Endodermal cell (in vitro differentiated cells): ENCODE results near the gene GLRX3. TPM values are rescaled to one million over a fixed set of nuclear protein-coding genes. Genes with fewer than 3 reads are reported as not detected.
"Not testable (repeated sequence)": the region's sequence is repeated elsewhere in the genome, so short reads cannot be mapped to it uniquely, and the experiment has no call there.

Experiments used
- DNase-seq: peaks from one replicate; pipeline ENCODE4 v3.0.0-alpha.2; 2017
- H3K27ac ChIP-seq: 2 replicates; pipeline ENCODE4 v1.5.1; 2013; ENCODE audit warnings: mild to moderate bottlenecking, low read depth, low read length, moderate library complexity
- H3K27me3 ChIP-seq: 2 replicates; pipeline ENCODE4 v1.6.1; 2013; ENCODE audit warnings: mild to moderate bottlenecking, low read length, moderate library complexity; ENCODE audit not compliant: insufficient read depth, control insufficient read depth, poor library complexity, severe bottlenecking
- H3K36me3 ChIP-seq: 2 replicates; pipeline ENCODE4 v1.7.0; 2013; ENCODE audit warnings: mild to moderate bottlenecking, low read length, moderate library complexity; ENCODE audit not compliant: control insufficient read depth, insufficient read depth
- H3K4me1 ChIP-seq: one replicate; pipeline ENCODE4 v1.7.0; 2013; ENCODE audit warnings: low read length; ENCODE audit not compliant: control insufficient read depth, insufficient read depth
- H3K4me3 ChIP-seq: 2 replicates; pipeline ENCODE4 v1.5.1; 2013; ENCODE audit warnings: mild to moderate bottlenecking, low read length, moderate library complexity
- H3K9ac ChIP-seq: 2 replicates; pipeline ENCODE4 v1.6.1; 2013; ENCODE audit warnings: mild to moderate bottlenecking, low read length, moderate library complexity; ENCODE audit not compliant: poor library complexity, severe bottlenecking; ENCODE audit errors: extremely low read depth
- H3K9me3 ChIP-seq: 2 replicates; pipeline ENCODE4 v1.6.1; 2013; ENCODE audit warnings: mild to moderate bottlenecking, low read length, moderate library complexity; ENCODE audit not compliant: control insufficient read depth
- H3K27ac Mint-ChIP-seq: 2 replicates; pipeline ENCODE4 v1.8.0; 2020; ENCODE audit warnings: mixed read lengths
- H3K27me3 Mint-ChIP-seq: 2 replicates; pipeline ENCODE4 v1.8.0; 2021; ENCODE audit warnings: mild to moderate bottlenecking, mixed read lengths; ENCODE audit not compliant: insufficient read depth
- H3K36me3 Mint-ChIP-seq: 2 replicates; pipeline ENCODE4 v1.8.0; 2020; ENCODE audit warnings: low read depth, mixed read lengths
- H3K4me1 Mint-ChIP-seq: 2 replicates; pipeline ENCODE4 v1.8.0; 2020; ENCODE audit warnings: mixed read lengths
- H3K4me3 Mint-ChIP-seq: 2 replicates; pipeline ENCODE4 v1.8.0; 2020; ENCODE audit warnings: mild to moderate bottlenecking, moderate library complexity, mixed read lengths
- H3K9me3 Mint-ChIP-seq: 2 replicates; pipeline ENCODE4 v1.8.0; 2020; ENCODE audit warnings: mild to moderate bottlenecking, mixed read lengths
- CTCF ChIP-seq: fragments of 200-600 bp; sonication (generic); conservative IDR thresholded peaks from 2 replicates; pipeline ENCODE4 v1.5.0; 2021; ENCODE audit warnings: antibody characterized with exemption, mild to moderate bottlenecking
- WGBS, 2 experiments: methylation state at CpG; one replicate each; pipeline versions ENCODE4 v1.1.5 to v1.1.7; 2013; ENCODE audit warnings: missing lambda C conversion rate in 2 of 2, mixed read lengths in 1 of 2; ENCODE audit not compliant: insufficient coverage in 1 of 2, insufficient read length in 1 of 2; 5-methylcytosine and 5-hydroxymethylcytosine counted together
- total RNA-seq, 2 donors: library from RNA; stranded (reverse); fragmentation: NEBNext Ultra II Directional in 1 of 2; extraction: Animal tissue kit (Norgen Biotek cat#: 25700) in 1 of 2; gene quantifications; 2 replicates in 1 of 2; 3 replicates in 1 of 2; pipeline ENCODE4 v1.2.1, GENCODE V29; 2021

Gene GLRX3
- total RNA-seq, 2 donors from 2014 or later = 119 to 123 TPM

- Histone ChIP-seq H3K9me3 (peaks cover 12% of the 10 kb centered on the region), H3K27me3 (no peaks in the 10 kb centered on the region), H3K4me1 (peaks cover 6% of the 10 kb centered on the region), H3K9ac (peak overlapping the region; percentile 55), H3K36me3 (no peaks in the 10 kb centered on the region), H3K27ac (peak overlapping the region; percentile 76), H3K4me3 (peak overlapping the region; percentile 96)
- H3K4me3 Mint-ChIP-seq = peak overlapping the region; percentile 81
- peaks cover 9% of the 10 kb centered on the region for H3K27me3 Mint-ChIP-seq
- DNase-seq = no peak
- H3K27ac Mint-ChIP-seq = peak overlapping the region; percentile 97
- 82 to 91% methylated on average over 3 to 6 of the region's 6 CpGs for WGBS, 2 experiments
- peaks cover 1% of the 10 kb centered on the region for H3K36me3 Mint-ChIP-seq
- H3K4me1 Mint-ChIP-seq = peaks cover 10% of the 10 kb centered on the region
- H3K9me3 Mint-ChIP-seq = peaks cover 25% of the 10 kb centered on the region
- TF ChIP-seq CTCF = no peak
These were observed 24.4 kb upstream of the GLRX3 start for GRCh38 chr10:130111852-130112180.

- H3K9ac ChIP-seq = no peak overlapping the region
- WGBS, 2 experiments = 83 to 90% methylated on average over 2 to 3 of the region's 3 CpGs
- H3K9me3 Mint-ChIP-seq = peaks cover 34% of the 10 kb centered on the region
- no peak overlapping the region for H3K4me3 Mint-ChIP-seq
- H3K27ac Mint-ChIP-seq = no peak overlapping the region
- H3K9me3 ChIP-seq = peaks cover 20% of the 10 kb centered on the region
- DNase-seq = no peak
- peaks cover 10% of the 10 kb centered on the region for H3K4me1 Mint-ChIP-seq
- H3K4me3 ChIP-seq = no peak overlapping the region
- H3K27me3 Mint-ChIP-seq = peaks cover 3% of the 10 kb centered on the region
- H3K36me3 ChIP-seq = no peaks in the 10 kb centered on the region
- TF ChIP-seq CTCF = no peak
- H3K27ac ChIP-seq = no peak overlapping the region
- peaks cover 6% of the 10 kb centered on the region for H3K4me1 ChIP-seq
- peaks cover 7% of the 10 kb centered on the region for H3K36me3 Mint-ChIP-seq
- H3K27me3 ChIP-seq = no peaks in the 10 kb centered on the region
These were observed 23.4 kb upstream of the GLRX3 start for GRCh38 chr10:130112821-130113220.

- not testable (repeated sequence) for H3K4me3 Mint-ChIP-seq, H3K9ac ChIP-seq, H3K27me3 Mint-ChIP-seq, H3K36me3 ChIP-seq, H3K4me3 ChIP-seq, H3K4me1 Mint-ChIP-seq, H3K27ac Mint-ChIP-seq, H3K27me3 ChIP-seq, DNase-seq, H3K36me3 Mint-ChIP-seq, H3K27ac ChIP-seq, H3K4me1 ChIP-seq
- H3K9me3 ChIP-seq = peaks cover 23% of the 10 kb centered on the region
- H3K9me3 Mint-ChIP-seq = peaks cover 44% of the 10 kb centered on the region
- WGBS, 2 experiments = 93 to 100% methylated on average over 1 to 3 of the region's 4 CpGs
These were observed 19.2 kb upstream of the GLRX3 start for GRCh38 chr10:130116942-130117341.

- H3K27me3 ChIP-seq, DNase-seq, H3K36me3 ChIP-seq, H3K9ac ChIP-seq, H3K4me1 ChIP-seq, H3K4me3 Mint-ChIP-seq, H3K4me1 Mint-ChIP-seq, H3K4me3 ChIP-seq, H3K27me3 Mint-ChIP-seq, H3K36me3 Mint-ChIP-seq, H3K27ac Mint-ChIP-seq, H3K27ac ChIP-seq: not testable (repeated sequence)
- WGBS, 2 experiments = 83 to 87% methylated on average over 2 to 6 of the region's 6 CpGs
- peaks cover 18% of the 10 kb centered on the region for H3K9me3 ChIP-seq
- H3K9me3 Mint-ChIP-seq = peaks cover 40% of the 10 kb centered on the region
These were observed 18.7 kb upstream of the GLRX3 start for GRCh38 chr10:130117535-130117934.
